GM12878 (cell line): Measurements from ENCODE around the gene DKC1.
"Not testable (repeated sequence)": the region's sequence is repeated elsewhere in the genome, so short reads cannot be mapped to it uniquely, and the experiment has no call there.

ENCODE experiments used
- DPF2 ChIP-seq: fragments of 450-650 bp; IDR thresholded peaks from 2 replicates; pipeline ENCODE4 v1.6.1; 2017; ENCODE audit warnings: mild to moderate bottlenecking
- ZSCAN29 ChIP-seq: fragments of 450-650 bp; IDR thresholded peaks from 2 replicates; pipeline ENCODE4 v1.6.1; 2017; ENCODE audit warnings: mild to moderate bottlenecking, moderate library complexity
- TF ChIP-seq, protein P1 (sequence below), 3 experiments: IDR thresholded peaks in 2 of 3; conservative IDR thresholded peaks in 1 of 3; 2 replicates each; pipeline ENCODE4 v1.5.1; 2011; ENCODE audit warnings: low read depth in 3 of 3, low read length in 3 of 3, mild to moderate bottlenecking in 3 of 3, control low read depth in 2 of 3, moderate library complexity in 2 of 3, inconsistent platforms in 1 of 3, mixed read lengths in 1 of 3; ENCODE audit not compliant: control insufficient read depth in 2 of 3, insufficient read depth in 1 of 3; ENCODE audit errors: extremely low read depth in 1 of 3
- TF ChIP-seq, protein P2 (sequence below): IDR thresholded peaks from 2 replicates; pipeline ENCODE4 v1.6.1; 2012; ENCODE audit warnings: low read depth, low read length, improper control_type of control experiment

DNA sequence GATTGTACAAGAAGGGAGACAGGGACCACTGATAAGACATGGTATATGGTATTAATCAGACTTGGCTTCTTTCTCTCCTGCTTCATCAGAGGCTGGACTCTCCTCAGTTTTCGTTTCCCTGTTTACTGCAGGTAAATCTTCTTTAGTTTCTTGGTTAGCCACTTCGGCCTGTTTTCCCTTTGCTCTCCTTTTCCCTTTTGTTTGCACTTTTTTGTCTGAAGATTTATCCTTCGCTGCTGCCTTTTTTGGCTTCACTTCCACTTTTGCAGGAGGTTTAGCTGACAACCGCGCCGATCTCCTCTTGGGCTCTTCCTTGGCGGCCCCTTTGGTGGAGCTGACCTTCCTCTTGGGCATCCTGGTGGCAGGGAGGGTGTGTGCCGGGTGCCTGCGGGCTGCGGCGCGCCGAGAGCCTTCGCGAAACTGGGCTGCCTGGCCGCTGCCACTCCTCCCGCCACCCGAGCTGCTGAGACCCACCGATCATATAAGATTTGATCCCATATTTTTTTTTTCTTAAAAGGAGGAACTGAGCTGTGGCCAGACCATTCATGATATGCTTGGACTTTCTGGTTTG is 54.5 kb downstream of the DKC1 start:
- TF ChIP-seq, protein P1, sequence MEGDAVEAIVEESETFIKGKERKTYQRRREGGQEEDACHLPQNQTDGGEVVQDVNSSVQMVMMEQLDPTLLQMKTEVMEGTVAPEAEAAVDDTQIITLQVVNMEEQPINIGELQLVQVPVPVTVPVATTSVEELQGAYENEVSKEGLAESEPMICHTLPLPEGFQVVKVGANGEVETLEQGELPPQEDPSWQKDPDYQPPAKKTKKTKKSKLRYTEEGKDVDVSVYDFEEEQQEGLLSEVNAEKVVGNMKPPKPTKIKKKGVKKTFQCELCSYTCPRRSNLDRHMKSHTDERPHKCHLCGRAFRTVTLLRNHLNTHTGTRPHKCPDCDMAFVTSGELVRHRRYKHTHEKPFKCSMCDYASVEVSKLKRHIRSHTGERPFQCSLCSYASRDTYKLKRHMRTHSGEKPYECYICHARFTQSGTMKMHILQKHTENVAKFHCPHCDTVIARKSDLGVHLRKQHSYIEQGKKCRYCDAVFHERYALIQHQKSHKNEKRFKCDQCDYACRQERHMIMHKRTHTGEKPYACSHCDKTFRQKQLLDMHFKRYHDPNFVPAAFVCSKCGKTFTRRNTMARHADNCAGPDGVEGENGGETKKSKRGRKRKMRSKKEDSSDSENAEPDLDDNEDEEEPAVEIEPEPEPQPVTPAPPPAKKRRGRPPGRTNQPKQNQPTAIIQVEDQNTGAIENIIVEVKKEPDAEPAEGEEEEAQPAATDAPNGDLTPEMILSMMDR (IDR thresholded peaks at IDR 0.05 in 2 of 3, conservative IDR thresholded peaks at IDR 0.05 in 1 of 3; ENCODE audit: control insufficient read depth in 2 of 3, extremely low read depth in 1 of 3, insufficient read depth in 1 of 3, low read depth in 3 of 3, low read length in 3 of 3): not testable (repeated sequence)
- not testable (repeated sequence) for TF ChIP-seq DPF2, ZSCAN29
- TF ChIP-seq, protein P2, sequence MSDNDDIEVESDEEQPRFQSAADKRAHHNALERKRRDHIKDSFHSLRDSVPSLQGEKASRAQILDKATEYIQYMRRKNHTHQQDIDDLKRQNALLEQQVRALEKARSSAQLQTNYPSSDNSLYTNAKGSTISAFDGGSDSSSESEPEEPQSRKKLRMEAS: not testable (repeated sequence)
